ENCODE results near the gene GABBR1.
A peak's percentile ranks its signal among the peaks of the same experiment; 100 is the strongest.

GABBR1 gene

GRCh38 chr6:29617782-29618554 lies 15.0 kb downstream of the GABBR1 start:
- DNase-seq: no peak

- no peak for DNase-seq
These were observed 21.6 kb downstream of the GABBR1 start for GRCh38 chr6:29611426-29611825.

- no peak for DNase-seq
These were observed 22.4 kb downstream of the GABBR1 start for GRCh38 chr6:29610540-29610939.

GRCh38 chr6:29608131-29608530 lies 24.9 kb downstream of the GABBR1 start:
- no peak for DNase-seq

GRCh38 chr6:29603930-29604329 lies 29.1 kb downstream of the GABBR1 start:
- no peak for DNase-seq

- DNase-seq: no peak
These were observed 29.5 kb downstream of the GABBR1 start for GRCh38 chr6:29603456-29603855.

- DNase-seq: no peak
These were observed 30.2 kb downstream of the GABBR1 start for GRCh38 chr6:29602564-29603361.

- DNase-seq: no peak
These were observed 34.7 kb downstream of the GABBR1 start for GRCh38 chr6:29598172-29598747.

- DNase-seq: no peak
These were observed 35.8 kb downstream of the GABBR1 start for GRCh38 chr6:29597184-29597583.

- DNase-seq: no peak
These were observed 36.5 kb downstream of the GABBR1 start for GRCh38 chr6:29596381-29596900.

GRCh38 chr6:29593199-29593855 lies 39.7 kb downstream of the GABBR1 start:
- no peak for DNase-seq

GRCh38 chr6:29591677-29592076 lies 41.3 kb downstream of the GABBR1 start:
- no peak for DNase-seq

GRCh38 chr6:29590218-29590808 lies 42.7 kb downstream of the GABBR1 start:
- DNase-seq: no peak

GRCh38 chr6:29589423-29590048 lies 43.4 kb downstream of the GABBR1 start:
- peak; percentile 15 for DNase-seq

- DNase-seq: no peak
These were observed 48.2 kb downstream of the GABBR1 start, which contains the start of gene OR2H2 for GRCh38 chr6:29584821-29585220. Gene OR2H2, plus strand, starts transcription at chr6:29585121. Its CDS starts 2,824 bp downstream, at chr6:29587945.

GRCh38 chr6:29577544-29577943 lies 55.4 kb downstream of the GABBR1 start:
- no peak for DNase-seq

GRCh38 chr6:29576056-29576455 lies 56.9 kb downstream of the GABBR1 start:
- DNase-seq: no peak

- DNase-seq: no peak
These were observed 65.0 kb downstream of the GABBR1 start for GRCh38 chr6:29567991-29568390.

GRCh38 chr6:29567541-29567940 lies 65.4 kb downstream of the GABBR1 start:
- no peak for DNase-seq

GRCh38 chr6:29566856-29567255 lies 66.1 kb downstream of the GABBR1 start:
- DNase-seq: no peak

GRCh38 chr6:29564875-29565274 lies 68.1 kb downstream of the GABBR1 start:
- no peak for DNase-seq

- DNase-seq: no peak
These were observed 69.5 kb downstream of the GABBR1 start for GRCh38 chr6:29563435-29563965.
